Fibroblast of villous mesenchyme (primary cell): ENCODE data around the gene RSU1. TPM values are rescaled to one million over a fixed set of nuclear protein-coding genes. Genes with fewer than 3 reads are reported as not detected.
"Not testable (repeated sequence)": the region's sequence is repeated elsewhere in the genome, so short reads cannot be mapped to it uniquely, and the experiment has no call there.

Experiments
- DNase-seq: peaks from one replicate; pipeline ENCODE4 v3.0.0-alpha.2; 2010; ENCODE audit warnings: low read depth
- H3K4me3 ChIP-seq: 2 replicates; pipeline ENCODE4 v1.5.1; 2011; ENCODE audit warnings: low read depth, mild to moderate bottlenecking, low read length
- total RNA-seq: library from RNA; depleted of rRNA; stranded (reverse); fragments of >200 nt; gene quantifications from 2 replicates; pipeline ENCODE4 v1.2.3, GENCODE V29; 2012
- TF ChIP-seq, protein P1 (sequence below): IDR thresholded peaks from 2 replicates; pipeline ENCODE4 v1.5.1; 2012; ENCODE audit warnings: low read depth, mild to moderate bottlenecking, low read length; ENCODE audit not compliant: insufficient read depth

RSU1 gene
- total RNA-seq, 1 donor: 114 TPM

- DNase-seq: no peak
- H3K4me3 ChIP-seq: no peak overlapping the region
- TF ChIP-seq, protein P1, sequence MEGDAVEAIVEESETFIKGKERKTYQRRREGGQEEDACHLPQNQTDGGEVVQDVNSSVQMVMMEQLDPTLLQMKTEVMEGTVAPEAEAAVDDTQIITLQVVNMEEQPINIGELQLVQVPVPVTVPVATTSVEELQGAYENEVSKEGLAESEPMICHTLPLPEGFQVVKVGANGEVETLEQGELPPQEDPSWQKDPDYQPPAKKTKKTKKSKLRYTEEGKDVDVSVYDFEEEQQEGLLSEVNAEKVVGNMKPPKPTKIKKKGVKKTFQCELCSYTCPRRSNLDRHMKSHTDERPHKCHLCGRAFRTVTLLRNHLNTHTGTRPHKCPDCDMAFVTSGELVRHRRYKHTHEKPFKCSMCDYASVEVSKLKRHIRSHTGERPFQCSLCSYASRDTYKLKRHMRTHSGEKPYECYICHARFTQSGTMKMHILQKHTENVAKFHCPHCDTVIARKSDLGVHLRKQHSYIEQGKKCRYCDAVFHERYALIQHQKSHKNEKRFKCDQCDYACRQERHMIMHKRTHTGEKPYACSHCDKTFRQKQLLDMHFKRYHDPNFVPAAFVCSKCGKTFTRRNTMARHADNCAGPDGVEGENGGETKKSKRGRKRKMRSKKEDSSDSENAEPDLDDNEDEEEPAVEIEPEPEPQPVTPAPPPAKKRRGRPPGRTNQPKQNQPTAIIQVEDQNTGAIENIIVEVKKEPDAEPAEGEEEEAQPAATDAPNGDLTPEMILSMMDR: no peak
Measured at GRCh38 chr10:16845248-16845647, 28.0 kb upstream of the RSU1 start.

GRCh38 chr10:16843252-16843870, 26.1 kb upstream of the RSU1 start:
- peak; percentile 82 for DNase-seq
- no peak overlapping the region for H3K4me3 ChIP-seq
- TF ChIP-seq, protein P1: peak; percentile 48

GRCh38 chr10:16835228-16835627, 18.0 kb upstream of the RSU1 start:
- TF ChIP-seq, protein P1: no peak
- no peak for DNase-seq
- no peak overlapping the region for H3K4me3 ChIP-seq

DNA sequence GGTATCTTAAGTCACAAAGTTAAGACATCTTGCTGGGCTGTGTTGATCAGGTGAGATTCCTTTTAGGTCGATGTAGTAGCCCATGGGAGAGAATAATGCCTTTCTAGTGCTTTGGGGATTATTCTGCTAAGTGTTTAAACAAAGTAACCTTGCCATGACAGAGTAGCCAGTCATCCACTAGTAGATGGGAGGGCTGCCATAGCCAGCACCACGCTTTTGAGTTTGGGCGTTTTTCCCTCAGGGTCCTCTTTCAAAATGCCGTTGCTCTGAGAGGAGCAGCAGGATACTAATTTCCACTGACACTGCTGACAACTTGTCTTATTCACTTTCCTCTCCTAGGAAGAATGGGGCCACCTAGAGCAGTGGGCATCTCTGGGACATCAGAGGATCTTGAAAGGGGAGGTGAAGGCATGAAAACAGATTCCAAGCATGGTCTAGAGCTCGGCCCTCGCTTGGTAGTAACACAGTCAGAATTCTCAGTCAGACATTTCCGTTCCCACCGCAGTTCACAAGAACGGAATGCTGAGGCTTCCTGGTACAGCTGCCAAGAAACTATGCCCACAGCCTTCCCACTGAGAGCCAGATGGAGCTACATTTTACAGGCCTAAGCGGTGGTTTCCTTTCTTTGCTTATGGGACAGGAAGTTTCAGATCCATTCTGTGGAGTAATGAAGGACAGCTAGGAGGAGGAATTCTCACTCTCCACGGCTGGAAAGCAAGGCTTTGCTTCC, 15.3 kb upstream of the RSU1 start:
- TF ChIP-seq, protein P1: no peak
- DNase-seq: peak; percentile 89
- no peak overlapping the region for H3K4me3 ChIP-seq

DNA sequence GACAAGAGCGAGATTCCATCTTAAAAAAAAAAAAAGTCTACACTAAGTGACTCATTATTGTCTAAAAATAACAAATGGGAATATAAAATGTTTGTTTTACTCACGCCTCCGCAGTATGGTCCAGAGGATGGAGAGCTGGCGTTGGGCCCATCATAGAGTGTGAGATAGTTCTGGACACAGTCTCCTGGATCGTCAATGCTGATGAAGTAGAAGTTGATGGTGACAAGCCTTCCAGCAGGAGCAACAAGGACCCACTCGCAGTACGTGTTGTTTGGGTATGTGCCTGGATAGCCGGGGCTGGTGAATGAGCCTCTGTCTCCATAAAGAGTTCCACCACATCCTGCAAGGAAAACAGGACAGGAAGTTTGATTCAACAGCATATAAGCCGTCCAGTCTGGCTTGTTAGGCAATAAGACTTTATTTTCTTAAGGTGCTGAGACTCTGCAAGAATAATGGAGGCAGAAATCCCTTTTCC, 11.5 kb upstream of the RSU1 start:
- no peak overlapping the region for H3K4me3 ChIP-seq
- TF ChIP-seq, protein P1: no peak
- peak; percentile 52 for DNase-seq

DNA sequence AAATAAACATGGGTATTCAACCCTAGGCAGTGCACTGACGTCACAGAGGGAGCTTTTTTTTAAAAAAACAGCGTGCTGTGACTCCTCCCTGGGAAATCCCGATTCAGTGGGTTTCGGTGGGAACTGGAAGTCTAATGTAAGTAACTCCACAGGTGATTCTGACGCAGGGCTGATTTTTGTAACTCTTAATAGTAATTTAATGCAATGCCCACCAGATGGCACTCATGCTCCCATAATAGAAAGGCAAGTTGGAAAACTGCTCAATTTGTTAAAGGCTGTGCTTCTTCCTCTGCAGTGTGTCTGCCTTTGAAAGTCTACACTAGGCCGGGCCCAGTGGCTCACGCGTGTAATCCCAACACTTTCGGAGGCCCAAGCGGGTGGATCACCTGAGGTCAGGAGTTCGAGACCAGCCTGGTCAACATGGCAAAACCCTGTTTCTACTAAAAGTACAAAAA, 10.9 kb upstream of the RSU1 start:
- TF ChIP-seq, protein P1: peak; percentile 59
- peak; percentile 86 for DNase-seq
- no peak overlapping the region for H3K4me3 ChIP-seq

DNA sequence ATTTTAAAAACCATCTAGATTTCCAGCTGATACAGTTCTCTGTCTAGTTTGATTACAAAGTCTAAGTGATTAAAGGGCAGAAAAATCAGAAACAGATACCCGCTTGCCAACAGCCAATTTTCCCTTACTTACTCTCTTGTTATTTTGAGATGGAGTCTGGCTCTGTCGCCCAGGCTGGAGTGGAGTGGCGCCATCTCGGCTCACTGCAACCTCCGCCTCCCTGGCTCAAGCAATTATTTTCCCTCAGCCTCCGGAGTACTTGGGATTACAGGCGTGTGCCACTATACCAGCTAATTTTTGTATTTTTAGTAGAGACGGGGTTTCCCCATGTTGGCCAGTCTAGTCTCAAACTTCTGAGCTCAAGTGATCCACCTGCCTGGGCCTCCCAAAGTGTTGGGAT, 10.2 kb upstream of the RSU1 start:
- DNase-seq, H3K4me3 ChIP-seq: not testable (repeated sequence)
